GM13976 (cell line): ENCODE data around the gene DCDC2C.

Experiments used
- DNase-seq: peaks from one replicate; pipeline ENCODE4 v3.0.0; 2012; ENCODE audit warnings: low spot score
- CTCF ChIP-seq: IDR thresholded peaks from 2 replicates; pipeline ENCODE4 v1.5.1; 2012; ENCODE audit warnings: borderline replicate concordance, mild to moderate bottlenecking; ENCODE audit not compliant: insufficient read depth; ENCODE audit errors: extremely low read depth, missing control alignments, control extremely low read depth
- in situ Hi-C: fragments of 300-500 bp; cut with MboI; formaldehyde crosslinking; loops from one replicate; pipeline ENCODE4 v1.12.0; 2022; ENCODE audit warnings: low sequenced_read_pairs, mixed read lengths, inconsistent platforms; ENCODE audit not compliant: unreplicated experiment

DCDC2C gene

GRCh38 chr2:3739313-3739712 is 35.9 kb downstream of the DCDC2C start:
- DNase-seq = no peak
- in situ Hi-C loops = no loop called here
- TF ChIP-seq CTCF = no peak

GRCh38 chr2:3741396-3741795 is 38.0 kb downstream of the DCDC2C start:
- in situ Hi-C loops = no loop called here
- DNase-seq = no peak
- no peak for TF ChIP-seq CTCF

- no peak for TF ChIP-seq CTCF
- DNase-seq = no peak
- in situ Hi-C loops = no loop called here
Measured at GRCh38 chr2:3741867-3742602, 38.7 kb downstream of the DCDC2C start.

GRCh38 chr2:3742743-3743508 is 39.6 kb downstream of the DCDC2C start:
- no peak for DNase-seq
- TF ChIP-seq CTCF = no peak
- in situ Hi-C loops = no loop called here

- in situ Hi-C loops = no loop called here
- DNase-seq = no peak
- TF ChIP-seq CTCF = no peak
Measured at GRCh38 chr2:3743951-3744555, 40.7 kb downstream of the DCDC2C start.

- in situ Hi-C loops = no loop called here
- DNase-seq = no peak
- TF ChIP-seq CTCF = no peak
Measured at GRCh38 chr2:3745920-3746319, 42.5 kb downstream of the DCDC2C start.
